Muscle of leg (tissue), 9 donors: ENCODE measurements around the gene CZIB. TPM values are rescaled to one million over a fixed set of nuclear protein-coding genes. Genes with fewer than 3 reads are reported as not detected.

ENCODE experiments used
- polyA plus RNA-seq, 8 donors: library from polyadenylated mRNA; unstranded; fragments of 120-200 nt; gene quantifications; one replicate each; pipeline versions ENCODE4 v1.2.1 to v1.2.3, GENCODE V29; 2013; ENCODE audit warnings: inconsistent platforms in 1 of 8, low replicate concordance in 1 of 8; ENCODE audit not compliant: insufficient read length in 8 of 8, insufficient read depth in 1 of 8
- total RNA-seq: library from RNA; stranded (reverse); fragments of 120-200 nt; gene quantifications from one replicate; pipeline ENCODE4 v1.2.4, GENCODE V29; 2013

The CZIB gene
- total and polyA plus RNA-seq, 9 donors = 59.3 to 78.6 (median 71.3) TPM

Other genes with a start within 250 kb of the CZIB start
- gene PODN, start 158.4 kb downstream of the CZIB start, total RNA-seq = 5.4 TPM
- gene PODN, start 158.4 kb downstream of the CZIB start, polyA plus RNA-seq = 10 to 100 TPM in 1 of 8 donors, 1 to 10 TPM in 7; 7.1 to 10.7 (median 8.3) TPM
- not detected for gene SLC1A7, start 78.0 kb downstream of the CZIB start, total RNA-seq
- under 1 TPM; 0.20 to 0.52 (median 0.42) TPM for gene SLC1A7, start 78.0 kb downstream of the CZIB start, polyA plus RNA-seq
- gene CPT2, start 23.8 kb downstream of the CZIB start, total RNA-seq = 11.7 TPM
- 10 to 100 TPM; 10.4 to 12.6 (median 11.7) TPM for gene CPT2, start 23.8 kb downstream of the CZIB start, polyA plus RNA-seq
- gene MAGOH, start 17.9 kb upstream of the CZIB start, total RNA-seq = 26.4 TPM
- gene MAGOH, start 17.9 kb upstream of the CZIB start, polyA plus RNA-seq = 10 to 100 TPM; 42.9 to 65.2 (median 50.2) TPM
- gene LRP8, start 107.4 kb upstream of the CZIB start, total RNA-seq = 3.4 TPM
- 1 to 10 TPM; 2.8 to 6.9 (median 4.6) TPM for gene LRP8, start 107.4 kb upstream of the CZIB start, polyA plus RNA-seq
- gene DMRTB1, start 238.8 kb upstream of the CZIB start, total RNA-seq = not detected
- gene DMRTB1, start 238.8 kb upstream of the CZIB start, polyA plus RNA-seq = not detected